Mononuclear cell (primary cell): ENCODE results near the gene MSRB1. TPM values are rescaled to one million over a fixed set of nuclear protein-coding genes. Genes with fewer than 3 reads are reported as not detected.

Experiments used
- H3K27me3 ChIP-seq: 2 replicates; pipeline ENCODE4 v1.6.0; 2011; ENCODE audit warnings: low read length, control low read depth; ENCODE audit not compliant: insufficient read depth
- H3K4me1 ChIP-seq: 2 replicates; pipeline ENCODE4 v1.5.1; 2011; ENCODE audit warnings: mild to moderate bottlenecking, low read length, control low read depth; ENCODE audit not compliant: insufficient read depth
- H3K4me3 ChIP-seq: 2 replicates; pipeline ENCODE4 v1.5.1; 2011; ENCODE audit warnings: mild to moderate bottlenecking, low read length, moderate library complexity
- H3K9me3 ChIP-seq: 2 replicates; pipeline ENCODE4 v1.5.1; 2011; ENCODE audit warnings: low read depth, mild to moderate bottlenecking, control low read depth, low read length
- total RNA-seq: library from RNA; depleted of rRNA; stranded (reverse); fragments of >200 nt; gene quantifications from one replicate; pipeline ENCODE4 v1.2.3, GENCODE V29; 2012

The MSRB1 gene
- total RNA-seq, 1 donor = 5.8 TPM

GRCh38 chr16:1982013-1982433, 39.0 kb upstream of the MSRB1 start:
- H3K9me3 ChIP-seq = no peaks in the 10 kb centered on the region
- H3K4me3 ChIP-seq = no peak overlapping the region
- peaks cover 39% of the 10 kb centered on the region for H3K27me3 ChIP-seq
- H3K4me1 ChIP-seq = peaks cover 21% of the 10 kb centered on the region

GRCh38 chr16:1981398-1981836, 38.4 kb upstream of the MSRB1 start, which contains the start of gene NOXO1:
TSS of gene NOXO1 (minus strand) at chr16:1981469. CDS start at chr16:1981179, 290 bp downstream.
- H3K4me1 ChIP-seq = peaks cover 21% of the 10 kb centered on the region
- no peak within 1 kb of the TSS for H3K4me3 ChIP-seq
- H3K9me3 ChIP-seq = no peaks in the 10 kb centered on the region
- H3K27me3 ChIP-seq = peaks cover 39% of the 10 kb centered on the region

- H3K27me3 ChIP-seq = peaks cover 39% of the 10 kb centered on the region
- peaks cover 21% of the 10 kb centered on the region for H3K4me1 ChIP-seq
- H3K4me3 ChIP-seq = no peak overlapping the region
- H3K9me3 ChIP-seq = no peaks in the 10 kb centered on the region
Observed at GRCh38 chr16:1980770-1981087, 37.7 kb upstream of the MSRB1 start.

- no peaks in the 10 kb centered on the region for H3K9me3 ChIP-seq
- peaks cover 39% of the 10 kb centered on the region for H3K27me3 ChIP-seq
- no peak overlapping the region for H3K4me3 ChIP-seq
- peaks cover 17% of the 10 kb centered on the region for H3K4me1 ChIP-seq
Observed at GRCh38 chr16:1980030-1980769, 37.2 kb upstream of the MSRB1 start.

GRCh38 chr16:1979271-1980029, 36.5 kb upstream of the MSRB1 start:
- peaks cover 39% of the 10 kb centered on the region for H3K27me3 ChIP-seq
- peaks cover 10% of the 10 kb centered on the region for H3K4me1 ChIP-seq
- H3K4me3 ChIP-seq = no peak overlapping the region
- no peaks in the 10 kb centered on the region for H3K9me3 ChIP-seq

GRCh38 chr16:1978476-1979120, 35.6 kb upstream of the MSRB1 start:
- Histone ChIP-seq H3K27me3 (peaks cover 39% of the 10 kb centered on the region), H3K4me3 (no peak overlapping the region), H3K4me1 (peaks cover 8% of the 10 kb centered on the region), H3K9me3 (no peaks in the 10 kb centered on the region)

GRCh38 chr16:1977875-1978268, 34.9 kb upstream of the MSRB1 start:
- H3K27me3 ChIP-seq = peaks cover 36% of the 10 kb centered on the region
- peaks cover 5% of the 10 kb centered on the region for H3K4me1 ChIP-seq
- no peak overlapping the region for H3K4me3 ChIP-seq
- no peaks in the 10 kb centered on the region for H3K9me3 ChIP-seq

GRCh38 chr16:1976951-1977874, 34.2 kb upstream of the MSRB1 start:
- Histone ChIP-seq H3K9me3 (no peaks in the 10 kb centered on the region), H3K4me3 (no peak overlapping the region), H3K27me3 (peaks cover 30% of the 10 kb centered on the region), H3K4me1 (peaks cover 11% of the 10 kb centered on the region)

- Histone ChIP-seq H3K27me3 (peaks cover 19% of the 10 kb centered on the region), H3K4me1 (peaks cover 13% of the 10 kb centered on the region), H3K4me3 (no peak overlapping the region), H3K9me3 (no peaks in the 10 kb centered on the region)
Observed at GRCh38 chr16:1976216-1976520, 33.2 kb upstream of the MSRB1 start.

- H3K27me3 ChIP-seq = peaks cover 14% of the 10 kb centered on the region
- no peaks in the 10 kb centered on the region for H3K9me3 ChIP-seq
- H3K4me1 ChIP-seq = peaks cover 18% of the 10 kb centered on the region
- no peak overlapping the region for H3K4me3 ChIP-seq
Observed at GRCh38 chr16:1975432-1976215, 32.6 kb upstream of the MSRB1 start.

- H3K4me3 ChIP-seq = no peak overlapping the region
- peaks cover 19% of the 10 kb centered on the region for H3K4me1 ChIP-seq
- H3K9me3 ChIP-seq = no peaks in the 10 kb centered on the region
- H3K27me3 ChIP-seq = peaks cover 2% of the 10 kb centered on the region
Observed at GRCh38 chr16:1974157-1975070, 31.4 kb upstream of the MSRB1 start.

- Histone ChIP-seq H3K27me3 (no peaks in the 10 kb centered on the region), H3K4me1 (peaks cover 19% of the 10 kb centered on the region), H3K9me3 (no peaks in the 10 kb centered on the region), H3K4me3 (no peak overlapping the region)
Observed at GRCh38 chr16:1973461-1974156, 30.6 kb upstream of the MSRB1 start.

- H3K27me3 ChIP-seq = no peaks in the 10 kb centered on the region
- H3K4me3 ChIP-seq = peak overlapping the region; percentile 80
- H3K4me1 ChIP-seq = peaks cover 19% of the 10 kb centered on the region
- no peaks in the 10 kb centered on the region for H3K9me3 ChIP-seq
Observed at GRCh38 chr16:1972490-1972877, 29.5 kb upstream of the MSRB1 start.
